Activated CD8-positive, alpha-beta memory T cell treated with anti-CD3 and anti-CD28 coated beads, Interleukin-2, amount 50 U/mL, for 1 hour (primary cell): Measurements from ENCODE around the gene PTGES2.
"Not testable (repeated sequence)": the region's sequence is repeated elsewhere in the genome, so short reads cannot be mapped to it uniquely, and the experiment has no call there.

Experiments used
- DNase-seq: peaks from one replicate; pipeline ENCODE4 v3.0.0-alpha.2; 2020; ENCODE audit errors: extremely low read depth

The PTGES2 gene

GRCh38 chr9:128118971-128119665 is 8.4 kb downstream of the PTGES2 start:
- DNase-seq, result no peak

- no peak for DNase-seq
Observed at GRCh38 chr9:128118472-128118857, 9.1 kb downstream of the PTGES2 start.

GRCh38 chr9:128117613-128118471 is 9.7 kb downstream of the PTGES2 start:
- peak; percentile 81 for DNase-seq

GRCh38 chr9:128116104-128117083 is 11.1 kb downstream of the PTGES2 start:
- no peak for DNase-seq

GRCh38 chr9:128115187-128116103 is 12.1 kb downstream of the PTGES2 start:
- no peak for DNase-seq

GRCh38 chr9:128114326-128115186 is 13.0 kb downstream of the PTGES2 start:
- no peak for DNase-seq

- no peak for DNase-seq
Observed at GRCh38 chr9:128113526-128114325, 13.8 kb downstream of the PTGES2 start.

- not testable (repeated sequence) for DNase-seq
Observed at GRCh38 chr9:128111726-128112125, 15.8 kb downstream of the PTGES2 start.

GRCh38 chr9:128109050-128109709 is 18.3 kb downstream of the PTGES2 start:
- no peak for DNase-seq

GRCh38 chr9:128108269-128109049 is 19.1 kb downstream of the PTGES2 start:
- no peak for DNase-seq

GRCh38 chr9:128107468-128108268 is 19.9 kb downstream of the PTGES2 start:
- no peak for DNase-seq

GRCh38 chr9:128106940-128107467 is 20.5 kb downstream of the PTGES2 start:
- DNase-seq, result no peak

- no peak for DNase-seq
Observed at GRCh38 chr9:128106181-128106939, 21.2 kb downstream of the PTGES2 start.

GRCh38 chr9:128105538-128106175 is 21.9 kb downstream of the PTGES2 start:
- DNase-seq, result no peak

- no peak for DNase-seq
Observed at GRCh38 chr9:128104171-128104618, 23.3 kb downstream of the PTGES2 start.
